Right lobe of liver (tissue), 4 donors: ENCODE data around the gene TNFRSF4.

ENCODE experiments used
- POLR2A ChIP-seq: fragments of 450-650 bp; IDR thresholded peaks from one replicate; pipeline ENCODE4 v1.6.1; 2017; ENCODE audit warnings: antibody characterized with exemption, mild to moderate bottlenecking
- TF ChIP-seq, protein P1 (sequence below), 4 donors: fragments of 200-600 bp in 3 of 4; fragments of 450-650 bp in 1 of 4; IDR thresholded peaks; one replicate each; pipeline versions ENCODE4 v1.5.1 to v1.8.0; 2016 to 2022; ENCODE audit warnings: antibody characterized with exemption in 4 of 4, mild to moderate bottlenecking in 2 of 4
- donor health status: DM: no; HTN: no; CAD: no.
- donor health status: DM: no; HTN: no; CAD: no.
- donor health status: DM: no; HTN: yes; CAD: no.

DNA sequence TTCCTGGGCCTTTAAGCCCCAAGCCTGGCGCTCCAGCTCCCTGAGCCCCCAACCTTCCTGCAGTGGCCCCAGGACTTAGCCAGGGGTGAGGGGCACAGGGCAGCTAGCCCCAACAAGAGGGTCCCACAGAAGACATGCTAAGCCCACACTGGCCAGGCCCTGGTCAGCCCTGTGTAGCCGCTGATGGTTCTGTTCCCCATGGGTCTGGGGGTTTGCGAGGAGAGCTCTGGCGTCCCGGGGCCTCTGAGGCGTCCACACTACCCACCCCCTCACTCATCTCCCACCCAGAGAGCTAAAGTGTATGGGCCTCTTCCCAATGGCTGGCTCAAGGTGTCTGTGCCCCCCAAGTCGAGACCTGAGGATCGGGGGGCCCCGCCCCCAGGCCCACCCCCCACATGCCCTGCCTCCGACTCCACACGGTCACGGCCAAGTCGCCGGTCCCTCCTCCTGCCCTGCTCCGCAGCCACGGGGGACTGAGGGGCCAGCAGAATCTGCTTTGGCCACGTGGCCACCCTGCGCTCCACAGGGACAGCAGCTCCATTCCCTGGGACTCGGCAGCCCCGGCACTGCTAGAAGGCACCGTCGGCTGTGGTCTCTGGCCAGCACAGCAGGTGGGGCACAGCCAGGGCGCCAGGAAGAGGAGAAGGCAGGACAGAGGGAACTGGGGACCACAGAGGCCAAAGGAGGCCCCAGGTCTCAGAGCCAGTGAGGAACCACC is 15.4 kb downstream of the TNFRSF4 start:
- TF ChIP-seq, protein P1, sequence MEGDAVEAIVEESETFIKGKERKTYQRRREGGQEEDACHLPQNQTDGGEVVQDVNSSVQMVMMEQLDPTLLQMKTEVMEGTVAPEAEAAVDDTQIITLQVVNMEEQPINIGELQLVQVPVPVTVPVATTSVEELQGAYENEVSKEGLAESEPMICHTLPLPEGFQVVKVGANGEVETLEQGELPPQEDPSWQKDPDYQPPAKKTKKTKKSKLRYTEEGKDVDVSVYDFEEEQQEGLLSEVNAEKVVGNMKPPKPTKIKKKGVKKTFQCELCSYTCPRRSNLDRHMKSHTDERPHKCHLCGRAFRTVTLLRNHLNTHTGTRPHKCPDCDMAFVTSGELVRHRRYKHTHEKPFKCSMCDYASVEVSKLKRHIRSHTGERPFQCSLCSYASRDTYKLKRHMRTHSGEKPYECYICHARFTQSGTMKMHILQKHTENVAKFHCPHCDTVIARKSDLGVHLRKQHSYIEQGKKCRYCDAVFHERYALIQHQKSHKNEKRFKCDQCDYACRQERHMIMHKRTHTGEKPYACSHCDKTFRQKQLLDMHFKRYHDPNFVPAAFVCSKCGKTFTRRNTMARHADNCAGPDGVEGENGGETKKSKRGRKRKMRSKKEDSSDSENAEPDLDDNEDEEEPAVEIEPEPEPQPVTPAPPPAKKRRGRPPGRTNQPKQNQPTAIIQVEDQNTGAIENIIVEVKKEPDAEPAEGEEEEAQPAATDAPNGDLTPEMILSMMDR (IDR thresholded peaks at IDR 0.05) = no peak
- TF ChIP-seq POLR2A = no peak
